Hepatocyte (in vitro differentiated cells): ENCODE measurements around the gene EXOC1L.

ENCODE experiments used
- EZH2 ChIP-seq: fragments of 200-600 bp; sonication (generic); IDR thresholded peaks from 2 replicates; pipeline ENCODE4 v1.6.1; 2016; ENCODE audit warnings: antibody characterized with exemption, mild to moderate bottlenecking, borderline replicate concordance
- EZH2phosphoT487 ChIP-seq: fragments of 200-600 bp; sonication (generic); IDR thresholded peaks from one replicate; pipeline ENCODE4 v1.6.1; 2018; ENCODE audit warnings: antibody characterized with exemption, mild to moderate bottlenecking, low read depth, moderate library complexity; ENCODE audit not compliant: unreplicated experiment, severe bottlenecking
- TF ChIP-seq, protein P1 (sequence below): fragments of 200-600 bp; sonication (generic); IDR thresholded peaks from 2 replicates; pipeline ENCODE4 v1.5.1; 2016; ENCODE audit warnings: antibody characterized with exemption, mild to moderate bottlenecking; ENCODE audit not compliant: poor library complexity

GRCh38 chr4:55801498-55801897 lies 18.1 kb upstream of the EXOC1L start:
- TF ChIP-seq, protein P1, sequence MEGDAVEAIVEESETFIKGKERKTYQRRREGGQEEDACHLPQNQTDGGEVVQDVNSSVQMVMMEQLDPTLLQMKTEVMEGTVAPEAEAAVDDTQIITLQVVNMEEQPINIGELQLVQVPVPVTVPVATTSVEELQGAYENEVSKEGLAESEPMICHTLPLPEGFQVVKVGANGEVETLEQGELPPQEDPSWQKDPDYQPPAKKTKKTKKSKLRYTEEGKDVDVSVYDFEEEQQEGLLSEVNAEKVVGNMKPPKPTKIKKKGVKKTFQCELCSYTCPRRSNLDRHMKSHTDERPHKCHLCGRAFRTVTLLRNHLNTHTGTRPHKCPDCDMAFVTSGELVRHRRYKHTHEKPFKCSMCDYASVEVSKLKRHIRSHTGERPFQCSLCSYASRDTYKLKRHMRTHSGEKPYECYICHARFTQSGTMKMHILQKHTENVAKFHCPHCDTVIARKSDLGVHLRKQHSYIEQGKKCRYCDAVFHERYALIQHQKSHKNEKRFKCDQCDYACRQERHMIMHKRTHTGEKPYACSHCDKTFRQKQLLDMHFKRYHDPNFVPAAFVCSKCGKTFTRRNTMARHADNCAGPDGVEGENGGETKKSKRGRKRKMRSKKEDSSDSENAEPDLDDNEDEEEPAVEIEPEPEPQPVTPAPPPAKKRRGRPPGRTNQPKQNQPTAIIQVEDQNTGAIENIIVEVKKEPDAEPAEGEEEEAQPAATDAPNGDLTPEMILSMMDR, result no peak
- no peak for TF ChIP-seq EZH2
- no peak for TF ChIP-seq EZH2phosphoT487
